Liver (tissue), 9 donors: ENCODE results near the gene TMEM108. TPM values are rescaled to one million over a fixed set of nuclear protein-coding genes. Genes with fewer than 3 reads are reported as not detected.

Experiments
- DNase-seq: peaks from one replicate; pipeline ENCODE4 v3.0.0-alpha.2; 2017; ENCODE audit warnings: low spot score
- H3K27ac ChIP-seq, 2 donors: one replicate each; pipeline ENCODE4 v1.7.0; 2013; ENCODE audit warnings: inconsistent platforms in 2 of 2, low read length in 2 of 2, control low read depth in 1 of 2, low read depth in 1 of 2, mild to moderate bottlenecking in 1 of 2
- H3K27me3 ChIP-seq, 4 donors: one replicate each; pipeline versions ENCODE4 v1.6.1 to v1.7.0; 2013; ENCODE audit warnings: low read length in 3 of 4, inconsistent platforms in 1 of 4, mild to moderate bottlenecking in 1 of 4, moderate library complexity in 1 of 4; ENCODE audit not compliant: control insufficient read depth in 4 of 4, insufficient read depth in 4 of 4
- H3K36me3 ChIP-seq, 4 donors: one replicate each; pipeline versions ENCODE4 v1.6.1 to v1.7.0; 2013; ENCODE audit warnings: low read length in 3 of 4, mild to moderate bottlenecking in 3 of 4, low read depth in 1 of 4, moderate library complexity in 1 of 4; ENCODE audit not compliant: control insufficient read depth in 4 of 4, insufficient read depth in 3 of 4
- H3K4me1 ChIP-seq, 4 donors: one replicate each; pipeline versions ENCODE4 v1.6.1 to v1.7.0; 2013; ENCODE audit warnings: low read length in 3 of 4, mild to moderate bottlenecking in 3 of 4, moderate library complexity in 1 of 4; ENCODE audit not compliant: control insufficient read depth in 4 of 4, insufficient read depth in 4 of 4
- H3K4me3 ChIP-seq, 3 donors: one replicate each; pipeline versions ENCODE4 v1.6.1 to v1.7.0; 2013; ENCODE audit warnings: low read length in 3 of 3, control low read depth in 1 of 3, low read depth in 1 of 3, mild to moderate bottlenecking in 1 of 3
- H3K9ac ChIP-seq, 2 donors: one replicate each; pipeline ENCODE4 v1.7.0; 2013; ENCODE audit warnings: low read length in 2 of 2, mild to moderate bottlenecking in 2 of 2, moderate library complexity in 2 of 2, control low read depth in 1 of 2, low read depth in 1 of 2
- H3K9me3 ChIP-seq, 4 donors: one replicate each; pipeline versions ENCODE4 v1.6.1 to v1.7.0; 2013; ENCODE audit warnings: low read length in 3 of 4; ENCODE audit not compliant: control insufficient read depth in 4 of 4
- CTCF ChIP-seq: fragments of 150-350 bp; IDR thresholded peaks from 2 replicates; pipeline ENCODE4 v1.5.1; 2017; ENCODE audit warnings: improper control_type of control experiment, low read depth, low read length; ENCODE audit not compliant: missing input control
- EGR1 ChIP-seq, 2 donors: IDR thresholded peaks; 2 replicates each; pipeline ENCODE4 v1.6.1; 2016 to 2018; ENCODE audit warnings: antibody characterized with exemption in 2 of 2, low read depth in 2 of 2
- FOXA1 ChIP-seq: IDR thresholded peaks from 2 replicates; pipeline ENCODE4 v1.6.1; 2016; ENCODE audit warnings: antibody characterized with exemption
- FOXA2 ChIP-seq: IDR thresholded peaks from 2 replicates; pipeline ENCODE4 v1.6.1; 2016; ENCODE audit warnings: antibody characterized with exemption
- GABPA ChIP-seq, 2 donors: IDR thresholded peaks in 1 of 2; conservative IDR thresholded peaks in 1 of 2; 2 replicates each; pipeline ENCODE4 v1.6.1; 2016; ENCODE audit warnings: antibody characterized with exemption in 2 of 2, mild to moderate bottlenecking in 1 of 2, moderate library complexity in 1 of 2
- HNF4A ChIP-seq, 2 donors: conservative IDR thresholded peaks; 2 replicates each; pipeline ENCODE4 v1.6.1; 2016; ENCODE audit warnings: antibody characterized with exemption in 2 of 2, mild to moderate bottlenecking in 2 of 2
- HNF4G ChIP-seq: IDR thresholded peaks from 2 replicates; pipeline ENCODE4 v1.6.1; 2016; ENCODE audit warnings: antibody characterized with exemption
- JUND ChIP-seq, 2 donors: IDR thresholded peaks; 2 replicates each; pipeline ENCODE4 v1.6.1; 2016; ENCODE audit warnings: antibody characterized with exemption in 2 of 2
- NR2F2 ChIP-seq: IDR thresholded peaks from 2 replicates; pipeline ENCODE4 v1.6.1; 2016; ENCODE audit warnings: antibody characterized with exemption
- RAD21 ChIP-seq, 2 donors: IDR thresholded peaks; 2 replicates each; pipeline ENCODE4 v1.6.1; 2016; ENCODE audit warnings: antibody characterized with exemption in 2 of 2, mild to moderate bottlenecking in 2 of 2
- RXRA ChIP-seq, 2 donors: IDR thresholded peaks; 2 replicates each; pipeline ENCODE4 v1.6.1; 2017 to 2018; ENCODE audit warnings: antibody characterized with exemption in 2 of 2, mild to moderate bottlenecking in 1 of 2
- SP1 ChIP-seq: IDR thresholded peaks from 2 replicates; pipeline ENCODE4 v1.6.1; 2018; ENCODE audit warnings: antibody characterized with exemption, mild to moderate bottlenecking
- TAF1 ChIP-seq: conservative IDR thresholded peaks from 2 replicates; pipeline ENCODE4 v1.6.1; 2016; ENCODE audit warnings: antibody characterized with exemption, mild to moderate bottlenecking
- YY1 ChIP-seq: IDR thresholded peaks from 2 replicates; pipeline ENCODE4 v1.6.1; 2016; ENCODE audit warnings: antibody characterized with exemption, mild to moderate bottlenecking
- WGBS: extraction: QIAGEN DNeasy Blood & Tissue Kit; methylation state at CpG from one replicate; pipeline ENCODE4 v1.1.7; 2013; 5-methylcytosine and 5-hydroxymethylcytosine counted together
- polyA plus RNA-seq, 2 donors: library from polyadenylated mRNA; stranded (reverse) in 1 of 2; unstranded in 1 of 2; fragments of 200-250 nt in 1 of 2; fragments of >200 nt in 1 of 2; fragmentation: Nextera tagmentation in 1 of 2; extraction: Ambion mirVana in 1 of 2; gene quantifications; one replicate each; pipeline versions ENCODE4 v1.2.1 to v1.2.3, GENCODE V29; 2013 to 2015
- total RNA-seq, 2 donors: library from RNA; depleted of rRNA; stranded (reverse); fragments of >200 nt; gene quantifications; one replicate each; pipeline ENCODE4 v1.2.3, GENCODE V29; 2014
- TF ChIP-seq, protein P1 (sequence below): IDR thresholded peaks from 2 replicates; pipeline ENCODE4 v1.6.1; 2016; ENCODE audit warnings: antibody characterized with exemption
- TF ChIP-seq, protein P2 (sequence below): IDR thresholded peaks from 2 replicates; pipeline ENCODE4 v1.6.1; 2016; ENCODE audit warnings: antibody characterized with exemption, mild to moderate bottlenecking
- TF ChIP-seq, protein P3 (sequence below): IDR thresholded peaks from 2 replicates; pipeline ENCODE4 v1.6.1; 2016; ENCODE audit warnings: antibody characterized with exemption
- TF ChIP-seq, protein P4 (sequence below): IDR thresholded peaks from 2 replicates; pipeline ENCODE4 v1.6.1; 2016; ENCODE audit warnings: antibody characterized with exemption
- donor health status: healthy.
- donor health status: healthy.
- donor health status: healthy.
- donor health status: healthy.
- donor health status: healthy.

The TMEM108 gene
- total and polyA plus RNA-seq, 4 donors: 0.05 to 0.10 TPM; not detected in 2

- TF ChIP-seq, protein P1, sequence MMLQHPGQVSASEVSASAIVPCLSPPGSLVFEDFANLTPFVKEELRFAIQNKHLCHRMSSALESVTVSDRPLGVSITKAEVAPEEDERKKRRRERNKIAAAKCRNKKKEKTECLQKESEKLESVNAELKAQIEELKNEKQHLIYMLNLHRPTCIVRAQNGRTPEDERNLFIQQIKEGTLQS: no peak
- TF ChIP-seq YY1: no peak
- TF ChIP-seq RXRA (IDR thresholded peaks at IDR 0.05): no peak
These were observed 258.0 kb downstream of the TMEM108 start (continued) for GRCh38 chr3:133295944-133296917.

- Histone ChIP-seq H3K27ac (no peak overlapping the region), H3K9me3 (no peaks in the 10 kb centered on the region), H3K4me3 (no peak overlapping the region), H3K27me3 (peaks cover 0 to 3% (median 0%) of the 10 kb centered on the region in 4 donors), H3K4me1 (no peaks in the 10 kb centered on the region), H3K9ac (no peak overlapping the region), H3K36me3 (no peaks in the 10 kb centered on the region)
- no peak for TF ChIP-seq JUND (IDR thresholded peaks at IDR 0.05)
- no peak for TF ChIP-seq YY1
- TF ChIP-seq, protein P1: no peak
- TF ChIP-seq HNF4A (conservative IDR thresholded peaks at IDR 0.05): no peak
- no peak for TF ChIP-seq FOXA2
- no peak for TF ChIP-seq GABPA (IDR thresholded peaks at IDR 0.05 in 1 of 2, conservative IDR thresholded peaks at IDR 0.05 in 1 of 2)
- TF ChIP-seq, protein P2, sequence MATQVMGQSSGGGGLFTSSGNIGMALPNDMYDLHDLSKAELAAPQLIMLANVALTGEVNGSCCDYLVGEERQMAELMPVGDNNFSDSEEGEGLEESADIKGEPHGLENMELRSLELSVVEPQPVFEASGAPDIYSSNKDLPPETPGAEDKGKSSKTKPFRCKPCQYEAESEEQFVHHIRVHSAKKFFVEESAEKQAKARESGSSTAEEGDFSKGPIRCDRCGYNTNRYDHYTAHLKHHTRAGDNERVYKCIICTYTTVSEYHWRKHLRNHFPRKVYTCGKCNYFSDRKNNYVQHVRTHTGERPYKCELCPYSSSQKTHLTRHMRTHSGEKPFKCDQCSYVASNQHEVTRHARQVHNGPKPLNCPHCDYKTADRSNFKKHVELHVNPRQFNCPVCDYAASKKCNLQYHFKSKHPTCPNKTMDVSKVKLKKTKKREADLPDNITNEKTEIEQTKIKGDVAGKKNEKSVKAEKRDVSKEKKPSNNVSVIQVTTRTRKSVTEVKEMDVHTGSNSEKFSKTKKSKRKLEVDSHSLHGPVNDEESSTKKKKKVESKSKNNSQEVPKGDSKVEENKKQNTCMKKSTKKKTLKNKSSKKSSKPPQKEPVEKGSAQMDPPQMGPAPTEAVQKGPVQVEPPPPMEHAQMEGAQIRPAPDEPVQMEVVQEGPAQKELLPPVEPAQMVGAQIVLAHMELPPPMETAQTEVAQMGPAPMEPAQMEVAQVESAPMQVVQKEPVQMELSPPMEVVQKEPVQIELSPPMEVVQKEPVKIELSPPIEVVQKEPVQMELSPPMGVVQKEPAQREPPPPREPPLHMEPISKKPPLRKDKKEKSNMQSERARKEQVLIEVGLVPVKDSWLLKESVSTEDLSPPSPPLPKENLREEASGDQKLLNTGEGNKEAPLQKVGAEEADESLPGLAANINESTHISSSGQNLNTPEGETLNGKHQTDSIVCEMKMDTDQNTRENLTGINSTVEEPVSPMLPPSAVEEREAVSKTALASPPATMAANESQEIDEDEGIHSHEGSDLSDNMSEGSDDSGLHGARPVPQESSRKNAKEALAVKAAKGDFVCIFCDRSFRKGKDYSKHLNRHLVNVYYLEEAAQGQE: no peak
- TF ChIP-seq, protein P3, sequence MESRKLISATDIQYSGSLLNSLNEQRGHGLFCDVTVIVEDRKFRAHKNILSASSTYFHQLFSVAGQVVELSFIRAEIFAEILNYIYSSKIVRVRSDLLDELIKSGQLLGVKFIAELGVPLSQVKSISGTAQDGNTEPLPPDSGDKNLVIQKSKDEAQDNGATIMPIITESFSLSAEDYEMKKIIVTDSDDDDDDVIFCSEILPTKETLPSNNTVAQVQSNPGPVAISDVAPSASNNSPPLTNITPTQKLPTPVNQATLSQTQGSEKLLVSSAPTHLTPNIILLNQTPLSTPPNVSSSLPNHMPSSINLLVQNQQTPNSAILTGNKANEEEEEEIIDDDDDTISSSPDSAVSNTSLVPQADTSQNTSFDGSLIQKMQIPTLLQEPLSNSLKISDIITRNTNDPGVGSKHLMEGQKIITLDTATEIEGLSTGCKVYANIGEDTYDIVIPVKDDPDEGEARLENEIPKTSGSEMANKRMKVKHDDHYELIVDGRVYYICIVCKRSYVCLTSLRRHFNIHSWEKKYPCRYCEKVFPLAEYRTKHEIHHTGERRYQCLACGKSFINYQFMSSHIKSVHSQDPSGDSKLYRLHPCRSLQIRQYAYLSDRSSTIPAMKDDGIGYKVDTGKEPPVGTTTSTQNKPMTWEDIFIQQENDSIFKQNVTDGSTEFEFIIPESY: no peak
- TF ChIP-seq CTCF: no peak
- TF ChIP-seq RXRA (IDR thresholded peaks at IDR 0.05): no peak
- TF ChIP-seq TAF1: no peak
- TF ChIP-seq FOXA1: no peak
- TF ChIP-seq NR2F2: no peak
- TF ChIP-seq, protein P4, sequence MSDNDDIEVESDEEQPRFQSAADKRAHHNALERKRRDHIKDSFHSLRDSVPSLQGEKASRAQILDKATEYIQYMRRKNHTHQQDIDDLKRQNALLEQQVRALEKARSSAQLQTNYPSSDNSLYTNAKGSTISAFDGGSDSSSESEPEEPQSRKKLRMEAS: no peak
- no peak for TF ChIP-seq RAD21 (IDR thresholded peaks at IDR 0.05)
- TF ChIP-seq HNF4G: no peak
- TF ChIP-seq EGR1 (IDR thresholded peaks at IDR 0.05; ENCODE audit: low read depth in 2 of 2): no peak
- TF ChIP-seq SP1: no peak
- 84% methylated on average over 5 of the region's 5 CpGs for WGBS
- DNase-seq: no peak
These were observed 258.8 kb downstream of the TMEM108 start for GRCh38 chr3:133296981-133297380.
